Measurements from ENCODE around the gene DND1.
"Not testable (repeated sequence)": the region's sequence is repeated elsewhere in the genome, so short reads cannot be mapped to it uniquely, and the experiment has no call there.

Gene DND1

GRCh38 chr5:140639148-140639981 is 34.0 kb downstream of the DND1 start, which contains the start of gene TMCO6:
TSS of gene TMCO6 (plus strand) at chr5:140639451. CDS start at chr5:140639528, 77 bp downstream.
- Histone ChIP-seq H3K4me3 (ENCODE audit: low read depth, low read length) (peak within 1 kb of the TSS; percentile 81), H3K36me3 (ENCODE audit: control insufficient read depth, insufficient read depth, low read length) (peaks cover 34% of the 10 kb centered on the region), H3K27me3 (ENCODE audit: control insufficient read depth, insufficient read depth, low read length) (no peaks in the 10 kb centered on the region), H3K27ac (ENCODE audit: low read depth, low read length) (peak within 1 kb of the TSS; percentile 56), H3K9ac (ENCODE audit: low read depth, low read length) (peak within 1 kb of the TSS; percentile 71; the same call in 1 of the 2 replicates), H3K9me3 (ENCODE audit: control insufficient read depth, insufficient read depth, low read length) (no peaks in the 10 kb centered on the region), H3K4me1 (ENCODE audit: control insufficient read depth, insufficient read depth, low read length) (peaks cover 9% of the 10 kb centered on the region)

- H3K9ac ChIP-seq (ENCODE audit: low read depth, low read length); H3K9me3 ChIP-seq (ENCODE audit: control insufficient read depth, insufficient read depth, low read length); H3K27me3 ChIP-seq (ENCODE audit: control insufficient read depth, insufficient read depth, low read length); H3K4me1 ChIP-seq (ENCODE audit: control insufficient read depth, insufficient read depth, low read length): not testable (repeated sequence)
- Histone ChIP-seq H3K27ac (ENCODE audit: low read depth, low read length) (peak overlapping the region; percentile 39), H3K4me3 (ENCODE audit: low read depth, low read length) (peak overlapping the region; percentile 81), H3K36me3 (ENCODE audit: control insufficient read depth, insufficient read depth, low read length) (peaks cover 28% of the 10 kb centered on the region)
Measured at GRCh38 chr5:140638898-140639147, 34.6 kb downstream of the DND1 start.

GRCh38 chr5:140637371-140638100 is 35.8 kb downstream of the DND1 start:
- Histone ChIP-seq H3K27ac (ENCODE audit: low read depth, low read length) (peak overlapping the region; percentile 33), H3K9me3 (ENCODE audit: control insufficient read depth, insufficient read depth, low read length) (no peaks in the 10 kb centered on the region), H3K4me3 (ENCODE audit: low read depth, low read length) (no peak overlapping the region), H3K27me3 (ENCODE audit: control insufficient read depth, insufficient read depth, low read length) (peaks cover 17% of the 10 kb centered on the region), H3K36me3 (ENCODE audit: control insufficient read depth, insufficient read depth, low read length) (peaks cover 17% of the 10 kb centered on the region), H3K4me1 (ENCODE audit: control insufficient read depth, insufficient read depth, low read length) (peaks cover 12% of the 10 kb centered on the region), H3K9ac (ENCODE audit: low read depth, low read length) (no peak overlapping the region)

- Histone ChIP-seq H3K4me1 (ENCODE audit: control insufficient read depth, insufficient read depth, low read length) (peaks cover 12% of the 10 kb centered on the region), H3K36me3 (ENCODE audit: control insufficient read depth, insufficient read depth, low read length) (no peaks in the 10 kb centered on the region), H3K4me3 (ENCODE audit: low read depth, low read length) (no peak overlapping the region), H3K9me3 (ENCODE audit: control insufficient read depth, insufficient read depth, low read length) (no peaks in the 10 kb centered on the region), H3K27me3 (ENCODE audit: control insufficient read depth, insufficient read depth, low read length) (peaks cover 37% of the 10 kb centered on the region), H3K9ac (ENCODE audit: low read depth, low read length) (no peak overlapping the region), H3K27ac (ENCODE audit: low read depth, low read length) (no peak overlapping the region)
Measured at GRCh38 chr5:140635291-140636257, 37.8 kb downstream of the DND1 start.

GRCh38 chr5:140634103-140634502 is 39.3 kb downstream of the DND1 start:
- peaks cover 8% of the 10 kb centered on the region for H3K4me1 ChIP-seq (ENCODE audit: control insufficient read depth, insufficient read depth, low read length)
- H3K36me3 ChIP-seq (ENCODE audit: control insufficient read depth, insufficient read depth, low read length), result no peaks in the 10 kb centered on the region
- H3K27me3 ChIP-seq (ENCODE audit: control insufficient read depth, insufficient read depth, low read length), result peaks cover 41% of the 10 kb centered on the region
- H3K9ac ChIP-seq (ENCODE audit: low read depth, low read length), result no peak overlapping the region
- H3K4me3 ChIP-seq (ENCODE audit: low read depth, low read length), result no peak overlapping the region
- no peak overlapping the region for H3K27ac ChIP-seq (ENCODE audit: low read depth, low read length)
- no peaks in the 10 kb centered on the region for H3K9me3 ChIP-seq (ENCODE audit: control insufficient read depth, insufficient read depth, low read length)

GRCh38 chr5:140633501-140633900 is 39.9 kb downstream of the DND1 start:
- peaks cover 41% of the 10 kb centered on the region for H3K27me3 ChIP-seq (ENCODE audit: control insufficient read depth, insufficient read depth, low read length)
- H3K9me3 ChIP-seq (ENCODE audit: control insufficient read depth, insufficient read depth, low read length), result peaks cover 4% of the 10 kb centered on the region; the same call in 1 of the 2 replicates
- no peak overlapping the region for H3K27ac ChIP-seq (ENCODE audit: low read depth, low read length)
- no peaks in the 10 kb centered on the region for H3K36me3 ChIP-seq (ENCODE audit: control insufficient read depth, insufficient read depth, low read length)
- H3K9ac ChIP-seq (ENCODE audit: low read depth, low read length), result no peak overlapping the region
- H3K4me1 ChIP-seq (ENCODE audit: control insufficient read depth, insufficient read depth, low read length), result peaks cover 5% of the 10 kb centered on the region; the same call in 1 of the 2 replicates
- 0 out of 2 replicates have a peak overlapping the region, but pooled peaks have one; percentile 61 for H3K4me3 ChIP-seq (ENCODE audit: low read depth, low read length)

- Histone ChIP-seq H3K27me3 (ENCODE audit: control insufficient read depth, insufficient read depth, low read length) (peaks cover 41% of the 10 kb centered on the region), H3K4me1 (ENCODE audit: control insufficient read depth, insufficient read depth, low read length) (peaks cover 3% of the 10 kb centered on the region; the same call in 1 of the 2 replicates), H3K4me3 (ENCODE audit: low read depth, low read length) (peak within 1 kb of the TSS; percentile 61), H3K9ac (ENCODE audit: low read depth, low read length) (no peak within 1 kb of the TSS), H3K36me3 (ENCODE audit: control insufficient read depth, insufficient read depth, low read length) (no peaks in the 10 kb centered on the region), H3K9me3 (ENCODE audit: control insufficient read depth, insufficient read depth, low read length) (peaks cover 7% of the 10 kb centered on the region), H3K27ac (ENCODE audit: low read depth, low read length) (no peak within 1 kb of the TSS)
Measured at GRCh38 chr5:140633021-140633471, 40.3 kb downstream of the DND1 start, which contains the start of gene CD14. TSS of gene CD14 (minus strand) at chr5:140633175. CDS start at chr5:140633071, 104 bp downstream.

- Histone ChIP-seq H3K9me3 (ENCODE audit: control insufficient read depth, insufficient read depth, low read length) (peaks cover 8% of the 10 kb centered on the region), H3K4me1 (ENCODE audit: control insufficient read depth, insufficient read depth, low read length) (peaks cover 3% of the 10 kb centered on the region; the same call in 1 of the 2 replicates), H3K4me3 (ENCODE audit: low read depth, low read length) (peak overlapping the region; percentile 61), H3K27me3 (ENCODE audit: control insufficient read depth, insufficient read depth, low read length) (peaks cover 41% of the 10 kb centered on the region), H3K9ac (ENCODE audit: low read depth, low read length) (no peak overlapping the region), H3K27ac (ENCODE audit: low read depth, low read length) (no peak overlapping the region), H3K36me3 (ENCODE audit: control insufficient read depth, insufficient read depth, low read length) (no peaks in the 10 kb centered on the region)
Measured at GRCh38 chr5:140632366-140633020, 40.9 kb downstream of the DND1 start.

- H3K4me3 ChIP-seq (ENCODE audit: low read depth, low read length), result peak overlapping the region; percentile 61
- no peak overlapping the region for H3K27ac ChIP-seq (ENCODE audit: low read depth, low read length)
- H3K27me3 ChIP-seq (ENCODE audit: control insufficient read depth, insufficient read depth, low read length), result peaks cover 41% of the 10 kb centered on the region
- no peaks in the 10 kb centered on the region for H3K36me3 ChIP-seq (ENCODE audit: control insufficient read depth, insufficient read depth, low read length)
- H3K9ac ChIP-seq (ENCODE audit: low read depth, low read length), result no peak overlapping the region
- H3K4me1 ChIP-seq (ENCODE audit: control insufficient read depth, insufficient read depth, low read length), result peaks cover 3% of the 10 kb centered on the region; the same call in 1 of the 2 replicates
- peaks cover 10% of the 10 kb centered on the region for H3K9me3 ChIP-seq (ENCODE audit: control insufficient read depth, insufficient read depth, low read length)
Measured at GRCh38 chr5:140631831-140632365, 41.5 kb downstream of the DND1 start.

GRCh38 chr5:140631036-140631417 is 42.3 kb downstream of the DND1 start:
- Histone ChIP-seq H3K9ac (ENCODE audit: low read depth, low read length) (no peak overlapping the region), H3K9me3 (ENCODE audit: control insufficient read depth, insufficient read depth, low read length) (peaks cover 10% of the 10 kb centered on the region), H3K36me3 (ENCODE audit: control insufficient read depth, insufficient read depth, low read length) (no peaks in the 10 kb centered on the region), H3K4me3 (ENCODE audit: low read depth, low read length) (no peak overlapping the region), H3K4me1 (ENCODE audit: control insufficient read depth, insufficient read depth, low read length) (peaks cover 3% of the 10 kb centered on the region; the same call in 1 of the 2 replicates), H3K27ac (ENCODE audit: low read depth, low read length) (no peak overlapping the region), H3K27me3 (ENCODE audit: control insufficient read depth, insufficient read depth, low read length) (peaks cover 41% of the 10 kb centered on the region)
